Measurements from ENCODE around the gene GCAT.

The GCAT gene

DNA sequence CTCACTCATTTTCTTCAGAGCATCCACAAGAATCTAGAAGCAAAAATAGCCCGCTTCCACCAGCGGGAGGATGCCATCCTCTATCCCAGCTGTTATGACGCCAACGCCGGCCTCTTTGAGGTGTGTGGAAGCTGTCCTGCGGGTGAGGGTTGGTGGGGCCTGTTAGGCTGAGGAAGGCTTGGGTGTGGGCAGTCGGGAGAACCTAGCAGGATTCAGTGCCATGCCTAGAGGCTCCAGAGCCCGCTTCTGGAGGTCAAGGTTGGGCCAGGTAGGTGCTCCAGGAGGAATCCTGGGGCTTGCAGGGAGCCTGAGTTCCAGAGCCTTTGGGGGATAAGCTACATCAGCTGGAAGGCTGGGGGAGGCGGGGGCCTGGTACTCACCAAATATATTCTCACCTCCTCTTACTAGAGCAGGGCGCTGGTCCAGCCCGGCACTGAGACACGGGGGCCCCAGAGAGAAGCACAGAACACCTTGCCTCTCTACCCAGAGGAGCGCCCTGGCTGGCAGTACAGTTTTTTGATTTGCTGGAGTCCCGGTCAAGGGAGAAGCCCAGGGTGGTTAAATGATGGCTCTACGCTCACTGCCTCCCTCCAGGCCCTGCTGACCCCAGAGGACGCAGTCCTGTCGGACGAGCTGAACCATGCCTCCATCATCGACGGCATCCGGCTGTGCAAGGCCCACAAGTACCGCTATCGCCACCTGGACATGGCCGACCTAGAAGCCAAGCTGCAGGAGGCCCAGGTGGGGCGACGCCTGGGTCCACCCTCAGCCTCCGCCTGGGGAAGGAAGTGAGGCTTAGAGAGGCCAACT lies 5.3 kb downstream of the GCAT start:
- Histone ChIP-seq H3K36me3 (ENCODE audit: low read length) (no peaks in the 10 kb centered on the region), H3K4me3 (ENCODE audit: insufficient read depth, low read length, poor library complexity, severe bottlenecking) (no peak overlapping the region), H3K27ac (ENCODE audit: low read depth, low read length) (no peak overlapping the region), H3K9me2 (replicated peaks; ENCODE audit: insufficient read depth, low read length) (no peaks in the 10 kb centered on the region), H3F3A (ENCODE audit: insufficient read depth) (no peaks in the 10 kb centered on the region), H3K9ac (ENCODE audit: low read length) (no peak overlapping the region), H2AFZ (ENCODE audit: low read depth, low read length, severe bottlenecking) (no peak overlapping the region), H3K9me3 (ENCODE audit: insufficient read depth, low read length) (no peaks in the 10 kb centered on the region), H3K4me2 (ENCODE audit: low read depth, low read length, poor library complexity, severe bottlenecking) (no peak overlapping the region), H4K20me1 (ENCODE audit: low read depth, low read length) (no peaks in the 10 kb centered on the region), H3K79me2 (ENCODE audit: insufficient read depth, low read length) (no peaks in the 10 kb centered on the region), H3K27me3 (ENCODE audit: low read length) (no peaks in the 10 kb centered on the region)
- TF ChIP-seq EZH2phosphoT487 (conservative IDR thresholded peaks at IDR 0.05; ENCODE audit: low read length): no peak
- TF ChIP-seq, protein P1, sequence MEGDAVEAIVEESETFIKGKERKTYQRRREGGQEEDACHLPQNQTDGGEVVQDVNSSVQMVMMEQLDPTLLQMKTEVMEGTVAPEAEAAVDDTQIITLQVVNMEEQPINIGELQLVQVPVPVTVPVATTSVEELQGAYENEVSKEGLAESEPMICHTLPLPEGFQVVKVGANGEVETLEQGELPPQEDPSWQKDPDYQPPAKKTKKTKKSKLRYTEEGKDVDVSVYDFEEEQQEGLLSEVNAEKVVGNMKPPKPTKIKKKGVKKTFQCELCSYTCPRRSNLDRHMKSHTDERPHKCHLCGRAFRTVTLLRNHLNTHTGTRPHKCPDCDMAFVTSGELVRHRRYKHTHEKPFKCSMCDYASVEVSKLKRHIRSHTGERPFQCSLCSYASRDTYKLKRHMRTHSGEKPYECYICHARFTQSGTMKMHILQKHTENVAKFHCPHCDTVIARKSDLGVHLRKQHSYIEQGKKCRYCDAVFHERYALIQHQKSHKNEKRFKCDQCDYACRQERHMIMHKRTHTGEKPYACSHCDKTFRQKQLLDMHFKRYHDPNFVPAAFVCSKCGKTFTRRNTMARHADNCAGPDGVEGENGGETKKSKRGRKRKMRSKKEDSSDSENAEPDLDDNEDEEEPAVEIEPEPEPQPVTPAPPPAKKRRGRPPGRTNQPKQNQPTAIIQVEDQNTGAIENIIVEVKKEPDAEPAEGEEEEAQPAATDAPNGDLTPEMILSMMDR (IDR thresholded peaks at IDR 0.05; ENCODE audit: insufficient read depth, low read length, poor library complexity, severe bottlenecking): no peak

DNA sequence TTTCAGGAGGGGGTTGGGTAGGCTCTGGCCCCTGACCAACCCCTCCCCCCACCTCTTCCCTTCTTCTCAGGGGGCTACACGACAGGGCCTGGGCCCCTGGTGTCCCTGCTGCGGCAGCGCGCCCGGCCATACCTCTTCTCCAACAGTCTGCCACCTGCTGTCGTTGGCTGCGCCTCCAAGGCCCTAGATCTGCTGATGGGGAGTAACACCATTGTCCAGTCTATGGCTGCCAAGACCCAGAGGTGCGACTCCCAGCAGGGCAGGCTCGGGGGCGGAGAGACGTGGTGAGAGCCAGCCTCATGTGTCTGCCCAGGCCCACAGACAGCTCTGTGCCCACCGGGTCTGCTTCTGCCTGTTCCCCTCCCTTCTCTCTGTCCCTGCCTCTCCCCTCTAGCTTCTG lies 7.9 kb downstream of the GCAT start:
- Histone ChIP-seq H3K4me3 (ENCODE audit: insufficient read depth, low read length, poor library complexity, severe bottlenecking) (no peak overlapping the region), H3K27ac (ENCODE audit: low read depth, low read length) (no peak overlapping the region), H4K20me1 (ENCODE audit: low read depth, low read length) (no peaks in the 10 kb centered on the region), H3K4me2 (ENCODE audit: low read depth, low read length, poor library complexity, severe bottlenecking) (no peak overlapping the region), H3F3A (ENCODE audit: insufficient read depth) (no peaks in the 10 kb centered on the region), H3K36me3 (ENCODE audit: low read length) (no peaks in the 10 kb centered on the region), H3K79me2 (ENCODE audit: insufficient read depth, low read length) (no peaks in the 10 kb centered on the region), H3K9ac (ENCODE audit: low read length) (no peak overlapping the region), H3K9me3 (ENCODE audit: insufficient read depth, low read length) (no peaks in the 10 kb centered on the region), H3K27me3 (ENCODE audit: low read length) (no peaks in the 10 kb centered on the region), H2AFZ (ENCODE audit: low read depth, low read length, severe bottlenecking) (no peak overlapping the region), H3K9me2 (replicated peaks; ENCODE audit: insufficient read depth, low read length) (no peaks in the 10 kb centered on the region)
- TF ChIP-seq, protein P1 (IDR thresholded peaks at IDR 0.05; ENCODE audit: insufficient read depth, low read length, poor library complexity, severe bottlenecking): no peak
- TF ChIP-seq EZH2phosphoT487 (conservative IDR thresholded peaks at IDR 0.05; ENCODE audit: low read length): no peak

DNA sequence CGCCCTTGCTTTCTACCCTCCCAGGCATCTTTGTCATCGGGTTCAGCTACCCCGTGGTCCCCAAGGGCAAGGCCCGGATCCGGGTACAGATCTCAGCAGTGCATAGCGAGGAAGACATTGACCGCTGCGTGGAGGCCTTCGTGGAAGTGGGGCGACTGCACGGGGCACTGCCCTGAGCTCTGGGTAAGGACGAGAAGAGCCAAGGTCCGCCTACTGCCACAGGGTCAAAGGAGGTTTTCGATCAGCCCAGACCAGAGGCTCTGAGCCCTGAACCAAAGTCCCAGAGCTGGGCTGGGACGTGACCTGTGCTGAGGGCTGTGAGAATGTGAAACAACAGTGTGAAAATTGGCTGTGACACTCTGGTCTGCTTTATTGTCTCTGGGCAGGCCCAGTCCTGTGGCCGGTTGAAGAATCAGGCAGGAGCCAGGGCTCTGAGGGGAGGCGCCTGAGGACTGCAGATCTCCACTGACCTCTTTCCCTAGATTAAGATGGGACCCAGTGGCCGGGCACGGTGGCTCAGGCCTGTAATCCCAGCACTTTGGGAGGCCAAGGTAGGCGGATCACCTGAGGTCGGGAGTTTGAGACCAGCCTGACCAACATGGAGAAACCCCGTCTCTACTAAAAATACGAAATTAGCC lies 8.9 kb downstream of the GCAT start:
- no peaks in the 10 kb centered on the region for H3K9me3 ChIP-seq (ENCODE audit: insufficient read depth, low read length)
- H3F3A ChIP-seq (ENCODE audit: insufficient read depth): no peaks in the 10 kb centered on the region
- no peak overlapping the region for H3K27ac ChIP-seq (ENCODE audit: low read depth, low read length)
- H4K20me1 ChIP-seq (ENCODE audit: low read depth, low read length): no peaks in the 10 kb centered on the region
- no peaks in the 10 kb centered on the region for H3K9me2 ChIP-seq (replicated peaks; ENCODE audit: insufficient read depth, low read length)
- no peaks in the 10 kb centered on the region for H3K36me3 ChIP-seq (ENCODE audit: low read length)
- H3K4me3 ChIP-seq (ENCODE audit: insufficient read depth, low read length, poor library complexity, severe bottlenecking): no peak overlapping the region
- no peaks in the 10 kb centered on the region for H3K79me2 ChIP-seq (ENCODE audit: insufficient read depth, low read length)
- H3K4me2 ChIP-seq (ENCODE audit: low read depth, low read length, poor library complexity, severe bottlenecking): no peak overlapping the region
- no peak for TF ChIP-seq EZH2phosphoT487 (conservative IDR thresholded peaks at IDR 0.05; ENCODE audit: low read length)
- TF ChIP-seq, protein P1 (IDR thresholded peaks at IDR 0.05; ENCODE audit: insufficient read depth, low read length, poor library complexity, severe bottlenecking): no peak
- no peak overlapping the region for H3K9ac ChIP-seq (ENCODE audit: low read length)
- no peak overlapping the region for H2AFZ ChIP-seq (ENCODE audit: low read depth, low read length, severe bottlenecking)
- no peaks in the 10 kb centered on the region for H3K27me3 ChIP-seq (ENCODE audit: low read length)
